Measurements from ENCODE around the gene KCNQ1.

DNA sequence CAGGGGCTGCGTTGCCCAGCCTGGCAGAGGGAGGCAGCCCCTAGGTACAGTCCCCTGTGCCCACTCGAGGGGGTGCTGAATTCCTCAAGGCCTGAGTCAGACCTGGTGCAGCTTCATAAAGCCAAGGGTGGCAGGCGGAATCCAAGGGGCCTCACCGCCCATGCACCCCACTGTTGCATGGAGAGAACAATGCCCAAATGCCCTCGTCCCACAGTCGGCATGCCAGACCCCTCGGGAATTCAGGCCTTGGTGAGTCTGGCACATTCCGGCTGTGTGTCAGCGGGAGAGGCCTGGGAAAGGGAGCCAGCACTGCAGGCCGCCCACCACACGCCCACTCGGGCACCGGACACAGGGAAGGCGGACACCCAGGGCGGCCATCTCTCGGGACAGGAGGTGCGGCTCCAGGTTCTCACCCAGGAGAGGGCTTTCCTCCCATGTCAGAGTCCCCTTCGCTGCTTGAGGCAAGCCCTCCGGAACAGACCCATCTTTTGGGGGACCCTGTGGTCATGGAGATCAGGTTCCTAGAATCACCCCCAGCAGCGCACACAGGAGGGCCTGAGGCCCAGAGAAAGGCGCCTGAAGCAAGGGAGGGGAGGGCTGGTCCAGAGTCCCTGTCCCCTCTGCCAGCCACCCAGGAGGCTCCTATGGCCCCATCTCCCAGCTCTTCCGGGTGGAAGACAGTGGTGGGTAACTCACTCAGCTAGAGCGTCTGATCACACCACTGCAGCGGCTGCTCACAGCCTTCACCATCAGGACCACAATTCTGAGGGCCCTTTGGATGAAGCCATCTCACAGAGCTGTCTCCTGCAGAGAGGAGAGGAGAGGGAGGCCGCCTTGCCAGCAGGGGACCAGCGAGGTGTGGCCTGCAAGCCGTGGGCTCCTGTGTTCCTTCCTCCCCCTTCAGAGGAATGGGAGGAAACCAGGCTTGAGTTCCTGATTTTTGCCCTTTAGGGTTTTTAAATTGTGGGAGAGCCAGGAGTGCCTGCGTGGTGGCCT lies 286.6 kb downstream of the KCNQ1 start:
- TF ChIP-seq POLR2A (IDR thresholded peaks at IDR 0.05), result no peak
- TF ChIP-seq, protein P1, sequence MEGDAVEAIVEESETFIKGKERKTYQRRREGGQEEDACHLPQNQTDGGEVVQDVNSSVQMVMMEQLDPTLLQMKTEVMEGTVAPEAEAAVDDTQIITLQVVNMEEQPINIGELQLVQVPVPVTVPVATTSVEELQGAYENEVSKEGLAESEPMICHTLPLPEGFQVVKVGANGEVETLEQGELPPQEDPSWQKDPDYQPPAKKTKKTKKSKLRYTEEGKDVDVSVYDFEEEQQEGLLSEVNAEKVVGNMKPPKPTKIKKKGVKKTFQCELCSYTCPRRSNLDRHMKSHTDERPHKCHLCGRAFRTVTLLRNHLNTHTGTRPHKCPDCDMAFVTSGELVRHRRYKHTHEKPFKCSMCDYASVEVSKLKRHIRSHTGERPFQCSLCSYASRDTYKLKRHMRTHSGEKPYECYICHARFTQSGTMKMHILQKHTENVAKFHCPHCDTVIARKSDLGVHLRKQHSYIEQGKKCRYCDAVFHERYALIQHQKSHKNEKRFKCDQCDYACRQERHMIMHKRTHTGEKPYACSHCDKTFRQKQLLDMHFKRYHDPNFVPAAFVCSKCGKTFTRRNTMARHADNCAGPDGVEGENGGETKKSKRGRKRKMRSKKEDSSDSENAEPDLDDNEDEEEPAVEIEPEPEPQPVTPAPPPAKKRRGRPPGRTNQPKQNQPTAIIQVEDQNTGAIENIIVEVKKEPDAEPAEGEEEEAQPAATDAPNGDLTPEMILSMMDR (IDR thresholded peaks at IDR 0.05), result no peak
- TF ChIP-seq POLR2AphosphoS5 (IDR thresholded peaks at IDR 0.05; ENCODE audit: insufficient read depth in 1 of 2, low read depth in 1 of 2), result no peak
